Right ventricle myocardium inferior (tissue), 1 donor: ENCODE measurements around the gene CSF2RB. TPM values are rescaled to one million over a fixed set of nuclear protein-coding genes. Genes with fewer than 3 reads are reported as not detected.

ENCODE experiments used
- ATAC-seq: fragments of 200-7000 bp; cut with Tn5 transposase; one replicate; pipeline ENCODE4 v1.9.1; 2020; ENCODE audit warnings: mild to moderate bottlenecking, moderate library complexity
- DNase-seq: peaks from one replicate; pipeline ENCODE4 v3.0.0; 2021; ENCODE audit errors: missing footprints
- intact Hi-C: fragments of 100-400 bp; cut with DNase I; formaldehyde crosslinking; loops from one replicate; pipeline ENCODE4 v1.11.0; 2022
- long read RNA-seq: library from polyadenylated mRNA; unstranded; transcript quantifications from one replicate; pipeline ENCODE4 v2.0.0, GENCODE V29; 2021
- total RNA-seq: library from RNA; stranded (reverse); fragmentation: NEBNext Ultra II Directional; extraction: Animal tissue kit (Norgen Biotek cat#: 25700); gene quantifications from one replicate; pipeline ENCODE4 v1.2.1, GENCODE V29; 2021
- donor health status: DM: no; HTN: yes; CAD: no; lungs with severe emphysema.

Gene CSF2RB
- 3.1 TPM for total RNA-seq
- long read RNA-seq: 0 reads

DNA sequence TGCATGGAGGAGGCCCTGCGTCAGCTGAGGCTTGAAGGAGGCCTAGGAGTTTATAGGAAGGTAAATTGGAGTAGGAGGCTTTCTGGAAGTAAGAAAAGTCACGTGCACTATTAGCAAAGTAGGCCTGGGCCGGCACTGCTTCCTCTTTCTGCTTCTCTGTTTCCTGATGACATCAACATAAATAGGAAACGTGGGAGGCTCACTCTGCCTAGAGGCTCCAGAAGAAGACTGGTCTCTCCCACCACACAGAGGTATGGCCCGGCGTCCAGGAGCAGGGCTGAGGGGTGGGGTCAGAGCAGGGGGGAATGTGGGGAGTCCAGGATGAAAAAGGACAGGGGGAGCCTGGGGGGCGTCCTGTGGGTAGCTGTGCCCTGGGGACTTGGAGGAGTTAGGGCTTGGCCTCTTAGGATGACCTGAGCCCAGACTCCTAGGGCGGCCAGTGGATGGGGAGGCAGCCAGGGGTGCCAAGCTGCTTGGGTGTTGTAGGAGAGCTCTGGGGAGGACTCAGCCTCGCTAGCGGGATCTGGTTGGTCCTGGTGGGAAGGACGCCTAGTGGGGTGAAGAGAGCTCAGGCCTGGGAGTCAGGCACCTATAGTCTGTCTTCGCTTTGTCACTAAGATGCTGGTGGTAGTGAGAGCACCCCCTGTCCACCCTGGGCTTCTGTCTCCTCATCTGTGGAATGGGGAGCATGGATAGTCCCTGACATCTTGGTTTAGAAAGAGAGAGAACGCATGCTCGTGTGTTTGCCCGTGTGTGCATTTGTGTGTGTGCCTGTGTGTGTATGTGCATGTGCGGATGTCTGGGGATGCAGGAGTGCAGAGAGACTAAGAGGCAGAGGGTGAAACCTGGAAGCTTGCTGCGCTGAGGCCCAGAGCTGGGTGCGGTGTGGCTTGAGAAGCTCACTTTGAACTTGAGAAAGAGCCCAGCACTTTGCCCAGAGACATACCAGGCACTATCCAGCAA, at the start of gene CSF2RB:
Gene CSF2RB, plus strand, starts transcription at position 202 of the 963 bp plus-strand sequence. CDS start 8,580 bp downstream, outside the sequence.
- intact Hi-C loops: no loop called here
- peak; percentile 89 for DNase-seq
- peak; percentile 74 for ATAC-seq

- intact Hi-C loops: no loop called here
- DNase-seq: no peak
- ATAC-seq: no peak
Measured at GRCh38 chr22:36863979-36864378, 49.4 kb upstream of the CSF2RB start.

DNA sequence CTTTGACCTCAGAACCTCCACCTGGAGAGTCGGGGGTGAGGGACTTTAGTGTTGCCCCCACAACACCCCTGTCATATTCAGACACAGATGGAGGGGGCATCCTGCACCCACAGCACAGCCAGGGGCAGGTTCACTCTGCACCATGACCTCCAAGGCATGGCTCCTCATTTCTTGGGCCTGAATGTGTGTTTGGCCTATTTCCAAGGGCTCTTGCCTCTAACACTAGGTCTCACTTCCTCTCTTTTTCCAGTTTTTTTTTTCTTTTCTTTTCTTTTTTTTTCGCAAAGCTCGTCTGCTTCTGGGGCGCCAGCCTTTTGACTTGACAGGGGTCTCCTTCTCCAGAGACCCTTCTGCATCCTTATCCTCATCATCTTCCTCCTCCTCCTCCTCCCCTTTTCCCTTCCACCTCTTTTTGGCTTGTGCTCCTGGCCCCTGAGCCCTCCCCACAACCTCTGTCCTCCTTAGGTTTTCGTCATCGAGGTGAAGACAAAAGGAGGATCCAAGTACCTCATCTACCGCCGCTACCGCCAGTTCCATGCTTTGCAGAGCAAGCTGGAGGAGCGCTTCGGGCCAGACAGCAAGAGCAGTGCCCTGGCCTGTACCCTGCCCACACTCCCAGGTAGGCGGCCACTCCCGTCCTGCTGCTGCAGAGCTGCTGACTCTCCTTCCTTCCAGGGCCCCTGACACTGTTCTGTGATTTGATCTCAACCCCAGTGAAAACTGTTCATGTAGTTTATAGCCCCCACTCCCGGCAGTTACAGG, 48.8 kb upstream of the CSF2RB start:
- intact Hi-C loops: no loop called here
- DNase-seq (no peak), ATAC-seq (no peak)

GRCh38 chr22:36865346-36865745, 48.1 kb upstream of the CSF2RB start:
- DNase-seq (no peak), ATAC-seq (no peak)
- intact Hi-C loops: no loop called here

GRCh38 chr22:36867695-36868094, 45.7 kb upstream of the CSF2RB start:
- intact Hi-C loops: no loop called here
- DNase-seq: no peak
- ATAC-seq: no peak

DNA sequence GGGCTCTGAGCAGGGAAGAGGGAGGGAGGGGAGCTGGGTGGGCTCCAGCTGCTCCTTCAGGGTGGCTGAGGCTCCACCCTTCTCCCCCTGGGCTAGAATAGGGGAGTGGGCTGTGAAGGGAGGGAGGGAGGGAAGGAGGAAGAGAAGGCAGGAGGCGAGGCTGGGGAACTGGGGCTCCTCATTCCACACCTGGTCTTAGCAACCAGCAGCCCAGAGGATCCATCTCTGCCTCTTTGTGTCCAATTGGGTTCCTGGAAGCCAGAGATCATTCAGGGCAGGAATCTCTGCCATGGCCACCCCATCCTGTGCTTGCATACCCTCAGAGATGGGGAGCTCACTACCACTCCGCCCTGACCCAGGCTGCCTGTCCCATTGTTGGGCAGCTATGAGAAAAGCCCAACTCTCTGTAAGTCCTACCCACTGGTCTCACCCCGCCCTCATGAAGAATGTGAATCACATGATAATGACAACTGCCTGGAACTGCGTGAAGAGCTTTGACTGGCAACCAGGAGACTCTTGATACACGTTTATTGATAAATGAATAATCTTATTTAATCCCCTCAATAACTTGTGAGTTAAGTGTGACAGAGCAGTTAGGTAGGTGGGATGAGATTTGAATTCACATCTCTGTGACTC, 44.8 kb upstream of the CSF2RB start:
- DNase-seq (no peak), ATAC-seq (no peak)
- intact Hi-C loops: no loop called here

DNA sequence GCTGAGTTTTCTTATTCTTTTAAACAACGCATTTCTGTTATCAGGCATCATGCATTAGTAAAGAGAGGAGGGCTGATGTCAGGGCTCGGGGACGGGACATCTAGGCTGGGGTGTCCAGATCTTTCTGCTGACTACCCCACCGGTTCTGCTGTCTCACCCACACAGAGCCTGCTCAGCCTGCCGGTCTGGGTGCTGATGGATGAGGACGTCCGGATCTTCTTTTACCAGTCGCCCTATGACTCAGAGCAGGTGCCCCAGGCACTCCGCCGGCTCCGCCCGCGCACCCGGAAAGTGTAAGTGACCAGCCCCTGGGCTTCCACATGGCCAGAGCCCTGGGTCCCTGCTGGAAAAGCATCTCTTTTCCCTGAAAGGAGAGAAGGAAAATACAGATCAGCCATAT, 43.2 kb upstream of the CSF2RB start:
- intact Hi-C loops: loop anchor here (5.0 kb wide), 1 partner anchor 107 kb away; no protein-coding TSS in a partner anchor
- no peak for DNase-seq

DNA sequence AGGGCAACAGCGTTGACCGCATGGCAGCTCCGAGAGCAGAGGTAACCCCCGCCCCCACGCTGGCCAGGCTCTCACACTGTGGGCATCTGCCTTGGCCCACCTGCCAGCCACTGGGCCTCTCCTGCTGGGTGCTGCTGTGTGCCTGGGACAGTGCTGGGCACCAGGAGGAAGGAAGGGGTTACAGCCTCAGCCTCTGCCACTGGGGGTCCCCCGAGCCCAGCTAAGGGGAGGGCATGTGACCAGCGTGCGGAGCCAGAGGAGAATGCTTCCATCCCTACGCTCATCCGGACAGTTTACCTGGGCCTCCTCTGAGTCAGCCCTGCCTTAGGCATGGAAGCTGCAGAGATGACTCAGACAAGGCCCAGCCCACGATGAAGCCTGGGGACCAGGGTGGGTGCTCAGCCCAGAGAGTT, 41.8 kb upstream of the CSF2RB start:
- intact Hi-C loops: loop anchor here (5.0 kb wide), 1 partner anchor 106 kb away; no protein-coding TSS in a partner anchor
- ATAC-seq (no peak), DNase-seq (no peak)

More for the DNA sequence above, 43.2 kb upstream of the CSF2RB start:
- no peak for ATAC-seq

DNA sequence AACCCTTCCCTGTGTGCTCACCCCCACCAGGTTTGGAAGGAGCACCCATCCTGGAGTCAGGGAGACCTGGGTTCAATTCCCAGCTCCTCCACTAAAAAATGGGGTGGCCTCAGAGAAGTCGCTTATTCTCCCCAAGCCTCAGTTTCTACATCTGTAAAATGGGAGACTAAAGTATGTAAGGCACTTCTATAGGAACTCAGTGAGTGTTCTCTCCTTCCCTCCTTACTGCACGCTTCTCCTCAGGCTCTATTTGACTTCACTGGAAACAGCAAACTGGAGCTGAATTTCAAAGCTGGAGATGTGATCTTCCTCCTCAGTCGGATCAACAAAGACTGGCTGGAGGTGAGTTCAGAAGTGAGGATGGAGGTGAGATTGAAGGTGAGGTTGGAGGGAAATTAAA, 41.3 kb upstream of the CSF2RB start:
- ATAC-seq: no peak
- intact Hi-C loops: loop anchor here (5.0 kb wide), 1 partner anchor 105 kb away; no protein-coding TSS in a partner anchor
- no peak for DNase-seq

DNA sequence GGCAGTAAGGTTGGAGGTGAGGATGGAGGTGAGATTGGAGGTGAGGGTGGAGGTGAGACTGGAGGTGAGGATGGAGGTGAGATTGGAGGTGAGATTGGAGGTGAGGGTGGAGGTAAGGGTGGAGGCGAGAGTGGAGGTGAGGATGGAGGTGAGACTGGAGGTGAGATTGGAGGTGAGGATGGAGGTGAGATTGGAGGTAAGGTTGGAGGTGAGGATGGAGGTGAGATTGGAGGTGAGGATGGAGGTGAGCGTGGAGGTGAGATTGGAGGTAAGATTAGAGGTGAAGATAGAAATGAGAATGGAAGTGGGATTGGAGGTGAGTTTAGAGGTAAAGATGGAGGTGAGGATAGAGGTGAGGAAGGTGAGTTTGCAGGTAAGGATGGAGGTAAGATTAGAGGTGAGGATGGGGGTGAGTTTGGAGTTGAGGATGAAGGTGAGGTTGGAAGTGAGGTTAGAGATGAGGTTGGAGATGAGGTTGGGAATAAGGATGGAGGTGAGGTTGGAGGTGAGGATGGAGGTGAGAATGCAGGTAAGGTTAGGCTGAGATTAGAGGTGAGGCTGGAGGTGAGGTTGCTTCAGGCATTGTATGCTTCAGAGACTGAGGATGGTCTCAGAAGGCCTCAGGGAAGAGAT, 40.4 kb upstream of the CSF2RB start:
- ATAC-seq (no peak), DNase-seq (no peak)
- intact Hi-C loops: loop anchor here (5.0 kb wide), 1 partner anchor 104 kb away; no protein-coding TSS in a partner anchor

DNA sequence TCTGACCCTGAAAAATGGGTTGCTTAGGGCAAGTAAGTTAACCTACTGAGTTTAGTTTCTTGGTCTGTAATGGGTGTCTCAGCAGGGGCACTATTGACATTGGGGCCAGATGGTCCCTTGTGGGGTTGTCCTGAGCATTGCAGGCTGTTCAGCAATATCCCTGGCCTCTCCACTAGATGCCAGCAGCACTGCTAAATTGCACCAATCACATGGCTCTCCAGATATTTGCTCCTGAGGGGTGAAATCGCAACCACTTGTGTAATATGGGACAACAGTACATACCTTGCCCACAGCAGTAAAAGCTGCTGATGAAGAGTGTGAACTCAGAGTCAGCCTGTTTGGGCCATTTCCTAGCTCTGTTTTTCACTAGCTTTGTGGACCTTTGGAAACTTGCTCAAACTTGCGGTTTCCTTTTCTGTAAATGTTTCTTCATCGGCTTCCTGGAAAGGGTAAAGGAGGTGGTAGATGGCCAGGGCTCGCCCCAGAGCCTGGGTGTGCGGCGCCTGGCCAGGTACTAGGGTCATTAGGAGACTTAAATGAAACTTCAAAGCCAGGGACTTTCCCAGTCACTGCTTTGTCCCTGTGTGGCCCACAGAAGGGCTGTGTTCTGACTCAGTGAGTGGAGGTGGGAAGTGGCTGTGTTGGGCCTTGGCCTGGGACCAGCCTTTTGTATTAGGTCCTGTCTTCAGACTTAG, 39.7 kb upstream of the CSF2RB start:
- DNase-seq: peak; percentile 83
- intact Hi-C loops: loop anchor here (5.0 kb wide), 1 partner anchor 104 kb away; no protein-coding TSS in a partner anchor
- peak; percentile 80 for ATAC-seq

DNA sequence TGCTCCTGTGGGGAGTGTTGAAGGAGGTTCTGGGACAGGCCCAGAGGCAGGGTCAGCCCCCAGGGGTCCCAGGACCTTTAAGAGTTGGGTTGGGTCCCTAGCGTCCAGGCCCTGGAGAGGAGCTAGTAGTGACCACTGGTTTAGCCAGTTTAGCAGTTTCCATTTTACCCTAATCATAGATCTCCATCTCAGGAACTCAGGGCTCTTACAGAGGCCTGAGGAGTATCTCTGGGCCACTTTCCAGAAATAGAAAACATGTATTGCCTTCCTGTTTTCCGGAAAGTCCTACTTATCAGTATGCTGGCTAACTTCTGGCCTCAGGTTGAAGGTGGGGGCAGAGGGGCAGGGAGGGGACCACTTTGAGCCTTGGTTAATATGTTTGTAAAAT, 39.1 kb upstream of the CSF2RB start:
- DNase-seq: no peak
- no peak for ATAC-seq
- intact Hi-C loops: loop anchor here (5.0 kb wide), 1 partner anchor 103 kb away; no protein-coding TSS in a partner anchor

- no peak for ATAC-seq
- intact Hi-C loops: loop anchor here (5.0 kb wide), 1 partner anchor 103 kb away; no protein-coding TSS in a partner anchor
- DNase-seq: no peak
Measured at GRCh38 chr22:36874736-36875135, 38.7 kb upstream of the CSF2RB start.

DNA sequence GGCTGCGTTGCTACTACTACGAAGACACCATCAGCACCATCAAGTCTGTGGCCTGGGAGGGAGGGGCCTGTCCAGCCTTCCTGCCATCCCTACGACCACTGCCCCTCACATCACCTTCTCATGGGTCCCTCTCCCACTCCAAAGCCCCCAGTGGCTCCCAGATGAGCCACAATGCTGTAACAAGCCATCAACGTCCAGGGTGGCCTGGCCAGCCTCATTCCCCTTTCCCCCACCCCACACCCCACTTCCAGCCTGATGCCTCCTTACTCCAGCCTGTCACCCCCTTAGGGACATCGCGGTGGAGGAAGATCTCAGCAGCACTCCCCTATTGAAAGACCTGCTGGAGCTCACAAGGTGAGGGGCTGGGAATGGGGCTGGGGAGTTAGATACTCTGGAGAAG, 37.7 kb upstream of the CSF2RB start:
- no peak for ATAC-seq
- intact Hi-C loops: no loop called here
- no peak for DNase-seq

- intact Hi-C loops: no loop called here
- ATAC-seq (no peak), DNase-seq (no peak)
Measured at GRCh38 chr22:36879775-36880174, 33.7 kb upstream of the CSF2RB start.

DNA sequence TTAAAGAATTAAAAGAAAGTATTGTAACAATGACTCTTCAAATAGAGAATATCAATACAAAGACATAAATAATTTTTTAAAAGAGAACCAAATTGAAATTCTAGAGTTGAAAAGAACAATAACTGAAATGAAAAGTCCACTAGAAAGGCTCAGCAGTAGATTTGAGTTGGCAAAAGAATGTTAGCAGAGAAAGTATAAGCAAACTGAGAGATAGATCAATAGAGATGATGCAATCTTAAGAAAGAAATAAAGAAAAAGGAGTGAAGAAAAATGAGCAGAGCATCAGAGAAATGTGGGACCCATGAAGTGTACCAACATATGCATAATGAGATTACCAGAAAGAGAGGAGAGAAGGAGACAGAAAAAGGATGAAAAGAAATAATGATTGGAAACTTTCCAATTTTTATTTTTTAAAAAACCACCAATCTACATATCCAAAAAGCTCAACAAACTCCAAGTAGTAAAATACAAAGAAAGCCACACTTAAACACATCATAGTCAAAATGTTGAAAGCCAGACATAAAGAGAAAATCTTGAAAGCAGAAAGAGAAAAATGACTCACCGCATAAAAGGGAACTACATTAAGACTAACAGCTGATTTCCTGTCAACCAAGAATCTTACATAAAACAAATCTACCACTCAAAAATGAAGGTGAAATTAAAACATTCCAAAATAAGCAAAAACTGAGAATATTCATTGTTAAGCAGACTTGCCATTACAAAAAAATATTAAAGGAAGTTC, 31.8 kb upstream of the CSF2RB start:
- DNase-seq (no peak), ATAC-seq (no peak)
- intact Hi-C loops: no loop called here
